Left kidney (tissue), 2 donors: ENCODE results near the gene AKR1A1. TPM values are rescaled to one million over a fixed set of nuclear protein-coding genes. Genes with fewer than 3 reads are reported as not detected.
"Not testable (repeated sequence)": the region's sequence is repeated elsewhere in the genome, so short reads cannot be mapped to it uniquely, and the experiment has no call there.

ENCODE experiments used
- DNase-seq: peaks from one replicate; pipeline ENCODE4 v3.0.0-alpha.2; 2013
- polyA plus RNA-seq: library from polyadenylated mRNA; unstranded; fragments of 120-200 nt; gene quantifications from one replicate; pipeline ENCODE4 v1.2.1, GENCODE V29; 2013; ENCODE audit not compliant: insufficient read length

Gene AKR1A1
- polyA plus RNA-seq, 1 donor: 319 TPM

DNA sequence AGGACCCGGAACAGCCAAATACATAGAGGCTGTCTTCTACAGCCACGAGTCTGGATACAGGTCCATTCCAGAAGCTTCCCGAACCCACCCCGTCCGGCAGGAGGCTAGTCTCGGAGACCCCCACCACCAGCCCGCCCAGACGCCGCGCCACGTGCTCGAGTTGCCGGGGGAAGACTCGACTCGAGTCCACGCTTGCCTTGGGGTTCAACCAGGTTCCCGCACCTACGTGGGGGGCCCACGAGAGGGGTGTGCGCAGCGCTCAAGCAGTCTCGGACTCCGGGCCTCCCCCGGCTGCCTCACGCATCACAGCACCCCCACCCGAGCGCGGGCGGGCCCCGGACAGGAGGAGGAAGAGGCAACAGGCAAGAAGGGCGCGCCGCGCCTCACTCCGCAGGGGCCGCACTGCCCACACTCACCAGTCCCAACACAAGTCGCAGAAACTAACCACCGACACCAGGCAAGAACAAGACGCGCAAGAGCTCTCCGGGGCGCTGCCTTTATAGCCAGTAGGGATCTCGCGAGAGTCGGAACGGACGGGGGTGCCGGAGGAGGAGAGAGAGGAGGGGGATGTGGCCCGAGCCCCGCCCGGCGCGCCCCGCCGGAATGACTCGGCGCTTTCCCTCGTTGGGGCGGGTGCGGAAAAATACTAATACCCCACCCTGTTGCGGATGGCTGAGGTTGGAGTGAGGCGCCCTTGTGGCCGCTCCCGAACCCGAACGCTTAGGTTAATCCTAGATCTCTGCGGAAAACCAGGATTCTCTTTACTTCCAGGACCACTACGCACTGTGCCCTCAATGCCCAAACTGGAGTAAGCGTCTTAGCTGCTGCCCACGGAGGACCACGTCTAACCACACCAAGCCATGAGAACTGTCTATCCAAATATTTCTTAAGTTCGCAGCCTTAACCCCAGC lies 29.0 kb upstream of the AKR1A1 start, which contains the start of gene PRDX1:
PRDX1 (minus strand) TSS at position 472 of the 911 bp plus-strand sequence. CDS start 2,841 bp downstream, outside the sequence.
- peak; percentile 97 for DNase-seq

DNA sequence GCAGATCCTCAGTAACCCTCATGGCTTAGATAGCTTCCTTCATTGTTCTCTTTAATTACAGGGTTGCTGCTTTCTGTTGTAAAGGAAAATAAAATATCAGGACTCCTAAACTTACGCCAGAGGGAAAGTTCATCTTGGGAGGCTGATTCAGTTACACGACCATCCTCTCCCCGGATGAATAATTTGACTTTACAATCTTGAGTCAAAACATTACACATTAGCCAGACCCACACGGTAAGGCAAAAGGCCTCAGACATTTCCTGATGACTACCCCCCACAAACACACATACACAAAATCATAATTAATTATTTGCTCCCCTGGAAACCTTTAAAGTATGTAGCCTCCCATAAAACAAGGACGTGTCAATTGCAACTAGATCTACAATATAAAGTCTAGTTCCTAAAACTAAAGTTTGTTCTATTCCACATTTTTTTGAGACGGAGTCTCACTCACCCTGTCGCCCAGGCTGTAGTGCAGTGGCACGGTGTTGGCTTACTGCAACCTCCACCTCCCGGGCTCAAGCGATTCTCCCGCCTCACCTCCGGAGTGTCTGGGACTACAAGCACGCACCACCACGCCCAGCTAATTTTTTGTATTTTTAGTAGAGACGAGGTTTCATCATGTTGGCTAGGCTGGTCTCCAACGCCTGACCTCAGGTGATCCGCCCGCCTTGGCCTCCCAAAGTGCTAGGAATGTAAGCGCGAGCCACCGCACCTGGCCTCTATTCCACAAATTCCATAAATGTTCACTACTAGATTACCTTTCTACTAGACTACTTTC lies 28.1 kb upstream of the AKR1A1 start:
- DNase-seq: peak; percentile 43

DNA sequence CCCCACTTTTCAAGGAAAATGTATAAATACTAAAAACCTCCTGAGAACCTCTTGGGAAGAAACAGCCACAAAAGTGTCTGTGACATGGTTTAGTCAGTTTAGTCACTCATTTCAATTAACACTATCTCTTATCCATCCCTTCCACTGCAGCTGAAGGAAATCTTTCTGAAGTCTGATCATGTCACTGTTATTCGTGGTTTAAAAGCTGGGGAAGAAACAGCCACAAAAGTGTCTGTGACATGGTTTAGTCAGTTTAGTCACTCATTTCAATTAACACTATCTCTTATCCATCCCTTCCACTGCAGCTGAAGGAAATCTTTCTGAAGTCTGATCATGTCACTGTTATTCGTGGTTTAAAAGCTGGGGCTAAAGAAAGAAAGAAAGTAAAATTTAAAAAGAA lies 27.1 kb upstream of the AKR1A1 start:
- DNase-seq: not testable (repeated sequence)

DNA sequence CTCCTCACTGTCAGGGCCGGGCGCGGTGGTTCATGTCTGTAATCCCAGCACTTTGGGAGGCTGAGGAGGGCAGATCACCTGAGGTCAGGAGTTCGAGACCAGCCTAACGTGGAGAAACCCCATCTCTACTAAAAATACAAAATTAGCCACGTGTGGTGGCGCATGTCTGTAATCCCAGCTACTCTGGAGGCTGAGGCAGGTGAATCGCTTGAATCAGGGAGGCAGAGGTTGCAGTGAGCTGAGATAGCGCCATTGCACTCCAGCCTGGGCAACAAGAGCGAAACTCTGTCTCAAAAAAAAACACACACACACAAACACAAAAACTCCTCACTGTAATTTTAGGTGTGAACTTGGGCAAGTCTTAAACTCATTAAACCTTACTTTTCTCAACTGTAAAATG lies 26.7 kb upstream of the AKR1A1 start:
- DNase-seq: not testable (repeated sequence)

DNA sequence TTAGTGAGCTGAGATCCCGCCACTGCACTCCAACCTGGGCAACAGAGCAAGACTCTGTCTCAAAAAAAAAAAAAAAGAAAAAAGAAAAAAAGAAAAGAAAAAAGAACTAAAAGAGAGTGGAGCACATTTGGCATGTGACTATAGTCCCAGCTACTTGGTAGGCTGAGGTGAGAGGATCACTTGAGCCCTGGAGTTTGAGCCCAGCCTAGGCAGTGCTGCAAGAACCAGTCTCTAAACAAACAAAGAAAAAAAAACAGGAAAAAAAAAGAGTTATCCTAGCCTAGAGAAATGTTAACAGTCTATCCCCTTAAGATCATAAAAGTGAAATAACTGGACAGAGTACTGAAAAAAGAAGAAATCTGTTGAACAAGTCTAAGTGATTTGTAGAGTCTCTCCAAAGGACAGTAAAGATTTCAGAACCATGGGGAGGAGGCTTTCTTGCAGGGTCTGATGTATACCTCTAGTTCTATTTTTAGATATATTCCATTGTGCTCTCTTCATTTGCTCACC lies 24.4 kb upstream of the AKR1A1 start:
- no peak for DNase-seq

DNA sequence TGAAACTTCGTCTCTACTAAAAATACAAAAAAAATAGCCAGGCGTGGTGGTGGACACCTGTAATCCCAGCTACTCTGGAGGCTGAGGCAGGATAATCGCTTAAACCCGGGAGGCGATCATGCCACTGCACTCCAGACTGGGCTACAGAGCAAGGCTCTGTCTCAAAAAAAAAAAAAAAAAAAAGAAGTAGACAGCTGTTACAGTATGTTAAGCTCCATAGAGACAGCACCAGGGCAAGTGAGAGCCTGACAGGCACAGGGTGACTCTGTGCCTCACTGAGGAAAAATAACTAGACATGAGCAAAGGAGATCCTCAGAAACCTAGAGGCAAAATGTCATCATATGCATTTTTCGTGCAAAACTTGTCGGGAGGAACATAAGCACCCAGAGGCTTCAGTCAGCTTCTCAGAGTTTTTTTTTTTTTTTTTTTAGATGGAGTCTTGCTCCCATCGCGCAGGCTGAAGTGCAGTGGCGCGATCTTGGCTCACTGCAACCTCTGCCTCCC lies 19.9 kb upstream of the AKR1A1 start:
- no peak for DNase-seq

DNA sequence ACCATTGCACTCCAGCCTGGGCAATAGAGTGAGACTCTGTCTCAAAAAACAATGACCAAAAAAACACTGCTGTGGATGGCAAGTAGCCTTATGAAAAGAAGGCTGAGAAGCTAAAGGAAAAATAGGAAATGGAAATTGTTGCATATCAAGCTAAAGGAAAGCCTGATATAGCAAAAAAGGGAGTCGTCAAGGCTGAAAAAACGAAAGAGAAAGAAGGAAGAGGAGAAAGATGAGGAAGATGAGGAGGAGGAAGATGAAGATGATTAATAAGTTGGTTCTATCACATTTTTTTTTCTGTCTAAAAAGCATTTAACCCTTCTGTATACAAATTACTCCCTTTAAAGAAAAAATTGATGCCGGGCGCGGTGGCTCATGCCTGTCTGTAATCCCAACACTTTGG lies 18.8 kb upstream of the AKR1A1 start:
- no peak for DNase-seq

DNA sequence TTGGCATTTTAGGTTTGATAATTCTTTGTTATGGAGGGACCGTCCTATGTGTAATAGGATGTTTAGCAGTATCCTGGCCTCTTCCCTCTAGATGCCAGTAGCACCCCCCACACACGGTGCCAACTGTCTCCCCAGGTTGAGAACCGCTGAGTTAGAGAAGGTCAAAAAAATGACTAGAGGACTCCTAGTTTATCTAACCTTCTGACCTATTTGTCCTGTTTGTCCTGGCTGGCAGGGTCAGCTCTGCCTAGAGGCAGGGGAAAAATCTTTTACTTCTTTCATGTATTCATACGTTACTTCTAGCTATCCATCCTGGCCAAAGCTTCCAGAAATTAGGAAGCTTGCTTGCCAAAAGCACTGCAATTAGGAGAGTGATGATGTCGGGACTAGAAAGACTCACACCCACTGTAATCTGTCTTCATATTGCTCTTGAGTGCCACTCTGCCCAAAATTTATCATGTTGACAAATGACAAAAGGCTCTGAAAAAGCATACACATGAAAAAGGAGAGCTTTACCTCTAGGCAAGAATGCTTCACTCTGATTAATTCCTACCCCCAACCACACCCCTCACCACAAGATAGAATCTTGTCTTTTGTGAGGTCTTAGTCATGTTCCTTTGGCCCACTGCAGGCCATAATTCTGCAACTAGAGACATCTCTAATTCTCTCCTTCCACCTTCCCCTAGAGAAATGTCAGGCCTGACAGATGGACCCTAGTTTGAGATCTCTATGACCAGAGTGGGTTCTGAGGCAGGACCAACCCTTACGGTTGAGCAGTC lies 14.4 kb upstream of the AKR1A1 start:
- DNase-seq: no peak

DNA sequence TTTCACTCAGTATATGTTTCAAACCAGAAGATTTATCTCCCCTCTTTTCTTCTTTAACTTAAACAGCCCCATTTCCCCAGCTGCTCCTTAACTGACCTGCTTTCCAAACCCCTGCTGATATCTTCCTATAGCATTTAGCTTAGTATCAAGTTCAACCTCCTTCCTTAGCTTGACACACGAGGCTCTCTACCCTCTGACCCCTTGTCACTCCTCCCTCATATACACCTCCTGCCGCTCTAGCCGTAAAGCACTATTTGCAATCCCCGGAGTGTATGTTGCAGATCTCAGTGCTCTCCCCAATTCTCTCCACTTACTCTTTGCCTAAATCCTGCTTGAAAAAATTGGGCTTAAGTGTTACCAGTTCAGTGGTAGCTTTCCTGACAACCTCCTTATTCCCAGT lies 13.7 kb upstream of the AKR1A1 start:
- DNase-seq: no peak

DNA sequence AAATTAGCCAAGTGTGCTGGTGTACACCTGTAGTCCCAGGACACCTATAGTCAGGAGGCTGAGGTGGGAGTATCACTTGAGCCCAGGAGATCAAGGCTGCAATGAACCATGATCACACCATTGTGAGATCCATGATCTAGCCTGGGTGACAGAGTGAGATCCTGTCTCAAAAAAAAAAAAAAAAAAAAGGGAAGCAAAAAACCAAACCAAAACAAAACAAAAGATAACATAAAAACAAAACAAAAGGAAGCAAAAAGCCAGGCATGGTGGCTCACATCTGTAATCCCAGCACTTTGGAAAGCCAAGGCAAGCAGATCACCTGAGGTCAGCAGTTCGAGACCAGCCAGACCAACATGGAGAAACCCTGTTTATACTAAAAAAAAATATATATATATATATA lies 9.4 kb upstream of the AKR1A1 start:
- no peak for DNase-seq

DNA sequence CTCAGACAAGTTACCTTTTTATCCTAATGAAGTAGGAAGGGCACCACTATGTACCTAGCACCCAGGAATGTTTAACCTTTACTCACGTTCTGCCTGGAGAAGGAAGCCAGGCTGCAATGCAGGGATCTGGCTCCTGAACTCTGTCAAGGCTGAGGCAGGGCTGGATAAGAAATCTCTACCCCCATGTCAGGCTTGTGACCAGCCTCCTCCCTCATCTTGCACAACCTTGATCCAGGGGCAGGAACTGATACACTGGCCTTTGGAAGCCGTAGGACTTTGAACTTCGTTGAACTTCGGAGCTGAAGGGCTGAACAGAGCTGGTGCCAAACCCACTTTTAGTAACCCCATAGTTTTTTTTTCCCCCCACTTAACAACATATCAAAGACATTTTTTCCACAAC lies 8.0 kb upstream of the AKR1A1 start:
- DNase-seq: no peak

DNA sequence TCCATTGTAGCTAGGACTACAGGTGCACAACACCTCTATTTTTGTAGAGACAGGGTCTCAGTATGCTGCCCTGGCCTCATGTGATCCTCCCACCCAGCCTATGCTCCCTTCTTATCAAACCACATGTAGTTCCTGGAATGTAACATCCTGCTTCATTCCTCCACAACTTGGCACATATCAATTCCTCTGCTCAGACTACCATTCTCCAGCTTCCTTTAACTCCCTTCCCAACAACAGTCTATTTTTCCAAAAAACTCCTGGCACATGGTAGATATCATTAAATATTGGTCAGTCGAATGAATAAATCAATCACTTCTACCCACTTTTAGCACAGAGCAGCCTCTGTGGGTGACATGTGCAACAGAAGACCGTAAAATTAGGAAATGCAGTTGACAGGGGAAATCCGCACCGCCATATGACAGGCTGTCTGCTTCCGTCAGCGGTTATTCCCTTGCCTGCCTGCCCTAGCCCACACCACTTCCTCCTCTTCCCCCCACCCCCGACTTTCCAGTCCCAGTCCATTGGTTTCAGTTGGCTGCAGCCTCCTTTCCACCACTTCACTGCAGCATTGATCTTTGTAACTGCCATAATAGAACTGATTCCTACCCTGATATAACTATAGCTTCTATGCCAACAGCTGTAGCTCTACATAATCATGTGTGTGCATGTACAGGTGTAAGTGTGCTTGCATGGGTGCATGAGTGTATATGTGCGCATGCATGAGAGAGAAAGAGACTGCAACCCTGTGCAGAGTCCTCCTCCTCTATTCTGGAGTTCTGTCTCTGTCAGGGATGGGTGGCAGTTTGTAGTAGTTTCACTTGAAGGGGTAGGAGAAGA lies 6.8 kb upstream of the AKR1A1 start:
- DNase-seq: no peak

DNA sequence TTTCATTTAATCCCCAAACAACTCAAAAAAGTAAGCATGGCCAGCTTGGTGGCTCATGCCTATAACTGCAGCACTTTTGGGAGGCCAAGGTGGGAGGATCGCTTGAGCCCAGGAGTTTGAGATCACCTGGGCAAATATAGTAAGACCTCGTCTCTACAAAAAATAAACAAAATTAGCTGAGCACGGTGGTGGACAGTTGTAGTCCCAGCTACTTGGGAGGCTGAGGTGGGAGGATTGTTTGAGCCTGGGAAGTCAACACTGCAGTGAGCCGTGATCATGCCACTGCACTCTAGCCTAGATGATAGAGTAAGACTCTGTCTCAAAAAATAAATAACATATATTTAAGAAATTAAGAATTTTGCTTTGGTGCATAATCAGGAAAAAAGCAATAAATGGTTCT lies 6.1 kb upstream of the AKR1A1 start:
- no peak for DNase-seq

DNA sequence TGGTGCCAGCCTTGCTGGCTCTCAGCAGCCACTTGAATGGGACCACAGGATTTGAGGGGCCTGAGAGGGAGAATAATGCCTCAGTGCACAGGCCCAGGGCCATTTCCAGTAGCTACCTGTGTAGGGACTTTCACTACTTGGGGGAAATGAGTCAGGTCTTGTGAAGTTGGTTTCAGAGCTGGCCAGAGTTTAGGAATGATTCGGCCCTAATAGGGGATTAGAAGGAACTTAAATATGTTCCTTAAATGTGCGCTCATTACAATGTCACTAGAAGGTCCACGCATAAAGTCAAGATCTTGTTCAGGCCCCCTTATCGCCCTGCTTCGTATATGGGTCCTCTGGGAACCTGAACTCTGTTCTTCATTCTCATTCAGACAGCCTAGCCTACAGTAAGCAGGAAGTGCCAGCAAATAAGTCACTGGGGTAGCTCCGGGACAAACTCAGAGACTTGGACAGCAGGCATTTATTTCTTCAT lies 5.6 kb upstream of the AKR1A1 start:
- DNase-seq: no peak

DNA sequence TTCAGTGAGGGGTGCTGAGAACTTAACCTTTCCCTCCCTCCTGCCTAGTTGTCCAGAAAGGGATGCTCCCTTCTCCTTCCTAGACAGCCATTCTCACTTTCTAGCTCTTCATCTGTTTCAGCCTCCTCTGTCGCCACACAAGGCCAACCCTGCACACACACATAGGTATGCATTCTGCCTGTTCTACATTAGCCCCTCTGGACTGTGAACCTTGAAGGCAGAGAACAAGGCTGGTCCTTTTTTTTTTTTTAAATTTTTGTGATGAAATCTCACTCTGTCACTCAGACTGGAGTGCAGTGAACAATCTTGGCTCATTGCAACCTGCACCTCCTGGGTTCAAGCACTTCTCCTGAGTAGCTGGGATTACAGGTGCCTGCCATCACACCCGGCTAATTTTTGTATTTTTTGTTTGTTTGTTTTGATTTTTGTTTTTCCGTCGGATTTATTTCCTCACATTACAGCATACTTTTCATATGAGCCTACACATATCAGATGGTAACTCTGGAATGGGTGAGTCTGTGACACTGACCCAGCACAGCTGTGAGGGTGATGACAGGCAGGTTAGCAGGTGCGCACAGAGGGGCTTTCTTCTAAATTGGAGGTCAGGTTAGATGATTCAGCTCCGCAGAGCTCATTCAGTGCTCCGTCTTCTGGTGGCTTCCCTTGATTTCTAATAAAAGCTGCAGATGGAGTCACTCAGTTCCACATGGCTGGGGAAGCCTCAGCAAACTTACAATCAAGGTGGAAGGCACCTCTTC lies 4.9 kb upstream of the AKR1A1 start:
- DNase-seq: no peak

DNA sequence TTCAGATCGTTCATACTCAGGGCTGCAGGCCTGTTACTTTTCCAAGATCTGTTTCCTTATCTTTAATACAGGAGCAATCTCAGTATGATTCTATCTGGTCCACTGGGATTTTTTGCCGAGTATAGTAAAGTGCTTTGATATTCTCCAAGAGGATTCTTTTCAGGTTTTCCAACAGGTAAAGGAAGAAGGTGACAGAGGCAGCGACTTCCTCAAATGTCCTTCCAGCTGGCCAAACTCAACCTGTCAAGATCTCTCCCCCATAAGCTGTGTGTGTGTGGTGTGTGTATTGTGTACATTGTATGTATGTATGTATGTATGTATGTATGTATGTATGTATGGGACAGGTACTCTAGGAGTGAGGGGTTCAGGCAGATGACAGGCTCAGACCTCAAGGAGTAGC lies 1.1 kb downstream of the AKR1A1 start:
- no peak for DNase-seq

DNA sequence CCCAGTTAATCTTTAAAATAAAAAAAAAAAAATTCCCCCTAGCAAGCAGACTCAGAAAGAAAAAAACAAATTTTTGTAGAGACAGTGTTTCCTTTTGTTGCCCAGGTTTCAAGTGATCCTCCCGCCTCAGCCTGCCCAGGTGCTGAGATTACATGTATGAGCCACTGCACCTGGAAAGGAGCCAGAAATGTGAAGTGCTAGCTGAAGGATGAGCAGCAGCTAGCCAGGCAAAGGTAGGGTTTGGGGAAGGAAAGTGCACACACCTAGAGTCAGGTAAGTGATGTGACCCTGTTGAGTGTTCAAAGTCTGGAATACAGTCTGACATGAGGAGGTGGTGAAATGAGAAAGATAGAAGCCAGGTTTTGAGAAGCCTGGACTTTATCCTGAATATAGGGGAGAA lies 1.7 kb downstream of the AKR1A1 start:
- no peak for DNase-seq

DNA sequence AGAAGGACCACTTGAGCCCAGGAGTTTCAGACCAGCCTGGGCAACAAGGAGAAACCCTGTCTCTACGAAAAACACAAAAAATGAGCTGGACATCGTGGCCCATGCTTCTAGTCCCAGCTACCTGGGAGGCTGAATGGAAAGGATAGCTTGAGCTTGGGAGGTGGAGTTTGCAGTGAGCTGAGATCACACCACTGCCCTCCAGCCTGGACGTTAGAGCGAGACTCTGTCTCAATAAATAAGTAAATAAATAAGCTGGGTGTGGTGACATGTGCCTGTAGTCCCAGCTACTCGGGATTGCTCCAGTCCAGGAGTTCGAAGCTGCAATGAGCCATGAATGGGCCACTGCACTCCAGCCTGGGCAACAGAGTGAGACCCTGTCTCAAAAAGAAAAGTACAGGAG lies 3.6 kb downstream of the AKR1A1 start:
- no peak for DNase-seq

DNA sequence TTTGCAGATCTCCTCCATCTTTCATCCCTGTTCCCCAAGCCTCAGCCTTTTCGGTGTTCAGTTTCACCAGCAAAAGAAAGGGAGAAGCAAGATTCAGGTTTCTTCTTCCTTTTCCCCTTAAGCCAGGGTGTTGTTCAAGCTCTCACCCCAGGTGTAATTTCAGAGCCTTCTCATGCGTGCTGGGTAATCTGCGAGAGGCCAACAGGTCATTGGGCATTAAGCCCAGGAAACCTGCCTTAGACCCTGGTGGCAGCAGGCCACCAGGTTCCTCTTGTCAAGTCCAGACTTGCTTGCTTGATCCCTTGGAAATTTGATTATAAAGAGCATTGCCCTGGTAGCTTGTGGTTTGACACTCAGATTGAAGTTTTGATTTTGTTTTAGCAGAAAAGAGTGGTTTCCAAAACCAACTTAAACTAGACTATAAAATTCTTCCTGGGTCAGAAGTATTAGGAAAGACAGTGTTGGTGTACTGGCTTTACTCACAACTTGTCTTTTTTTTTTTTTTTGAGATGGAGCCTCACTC lies 6.9 kb downstream of the AKR1A1 start:
- no peak for DNase-seq

DNA sequence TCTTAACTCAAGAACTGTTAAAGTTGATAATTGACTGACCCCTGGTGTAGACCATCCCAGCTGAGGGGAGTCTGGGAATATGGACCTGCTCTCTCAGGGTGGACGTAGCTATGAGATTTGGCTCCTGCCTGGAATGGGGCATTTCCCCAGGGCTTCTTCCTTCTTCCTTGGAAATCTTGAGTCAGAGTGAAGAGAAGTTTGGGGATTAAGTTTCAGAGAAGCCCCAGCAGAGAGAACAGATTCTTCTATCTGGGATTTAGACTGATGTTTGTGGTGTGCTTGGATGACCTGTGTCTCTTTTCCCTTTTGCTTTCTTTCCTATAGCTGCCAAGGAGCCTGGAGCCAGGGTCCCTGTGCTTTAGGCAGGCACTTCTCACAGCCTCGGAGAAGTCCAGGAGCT lies 13.2 kb downstream of the AKR1A1 start:
- no peak for DNase-seq
